ENCODE measurements around the gene SMARCC2. TPM values are rescaled to one million over a fixed set of nuclear protein-coding genes. Genes with fewer than 3 reads are reported as not detected.
A peak's percentile ranks its signal among the peaks of the same experiment; 100 is the strongest.
"Not testable (repeated sequence)": the region's sequence is repeated elsewhere in the genome, so short reads cannot be mapped to it uniquely, and the experiment has no call there.

SMARCC2 gene
- total RNA-seq, 1 experiment from 2014 or later = 57.3 TPM

- no peaks in the 10 kb centered on the region for H3K9me3 ChIP-seq (replicated peaks)
- no peak overlapping the region for H3K27ac ChIP-seq
- H3K36me3 ChIP-seq = no peaks in the 10 kb centered on the region
- no peak overlapping the region for H3K4me3 ChIP-seq
- no peak for DNase-seq
- H3K4me1 ChIP-seq = peaks cover 3% of the 10 kb centered on the region; the same call in 1 of the 2 replicates
- no peaks in the 10 kb centered on the region for H3K27me3 ChIP-seq
Measured at GRCh38 chr12:56197921-56198635, 8.8 kb upstream of the SMARCC2 start.

- not testable (repeated sequence) for H3K36me3 ChIP-seq; H3K9me3 ChIP-seq (replicated peaks); H3K4me1 ChIP-seq; H3K27me3 ChIP-seq; H3K27ac ChIP-seq; H3K4me3 ChIP-seq
- peak in 1 of 2 experiments; percentile 7 for DNase-seq
Measured at GRCh38 chr12:56196818-56197550, 7.7 kb upstream of the SMARCC2 start.

GRCh38 chr12:56193025-56193578, 3.8 kb upstream of the SMARCC2 start:
- DNase-seq = peak; percentile 83 to 90
- no peak overlapping the region for H3K27ac ChIP-seq
- H3K4me3 ChIP-seq = no peak overlapping the region
- H3K9me3 ChIP-seq (replicated peaks) = no peaks in the 10 kb centered on the region
- H3K36me3 ChIP-seq = no peaks in the 10 kb centered on the region
- H3K4me1 ChIP-seq = peaks cover 4% of the 10 kb centered on the region; the same call in 1 of the 2 replicates
- no peaks in the 10 kb centered on the region for H3K27me3 ChIP-seq

- Histone ChIP-seq H3K27me3 (no peaks in the 10 kb centered on the region), H3K9me3 (replicated peaks) (no peaks in the 10 kb centered on the region), H3K4me3 (no peak overlapping the region), H3K4me1 (peaks cover 8% of the 10 kb centered on the region; the same call in 1 of the 2 replicates), H3K27ac (no peak overlapping the region), H3K36me3 (no peaks in the 10 kb centered on the region)
- no peak for DNase-seq
Measured at GRCh38 chr12:56192582-56192981, 3.3 kb upstream of the SMARCC2 start.

- Histone ChIP-seq H3K9me3 (replicated peaks) (no peaks in the 10 kb centered on the region), H3K27ac (no peak overlapping the region; the same call in 1 of the 2 replicates), H3K36me3 (peaks cover 12% of the 10 kb centered on the region), H3K27me3 (no peaks in the 10 kb centered on the region), H3K4me1 (peaks cover 8% of the 10 kb centered on the region; the same call in 1 of the 2 replicates), H3K4me3 (peak overlapping the region; percentile 73)
- peak in 1 of 2 experiments; percentile 29 for DNase-seq
Measured at GRCh38 chr12:56190695-56191155, 1.4 kb upstream of the SMARCC2 start.

GRCh38 chr12:56189918-56190694, 823 bp upstream of the SMARCC2 start:
- H3K4me3 ChIP-seq = peak overlapping the region; percentile 73
- DNase-seq = peak; percentile 79 to 93

GRCh38 chr12:56188778-56189098, 545 bp downstream of the SMARCC2 start:
- DNase-seq = peak; percentile 54 to 69
- Histone ChIP-seq H3K27ac (peak overlapping the region; percentile 64), H3K9me3 (replicated peaks) (no peaks in the 10 kb centered on the region), H3K36me3 (peaks cover 25% of the 10 kb centered on the region), H3K4me3 (peak overlapping the region; percentile 73), H3K4me1 (peaks cover 8% of the 10 kb centered on the region; the same call in 1 of the 2 replicates), H3K27me3 (no peaks in the 10 kb centered on the region)

More at GRCh38 chr12:56189918-56190694, 823 bp upstream of the SMARCC2 start:
- H3K4me1 ChIP-seq = peaks cover 8% of the 10 kb centered on the region; the same call in 1 of the 2 replicates
- H3K27me3 ChIP-seq = no peaks in the 10 kb centered on the region
- peaks cover 14% of the 10 kb centered on the region for H3K36me3 ChIP-seq
- H3K9me3 ChIP-seq (replicated peaks) = no peaks in the 10 kb centered on the region
- peak overlapping the region; percentile 34; the same call in 1 of the 2 replicates for H3K27ac ChIP-seq

- Histone ChIP-seq H3K9me3 (replicated peaks) (no peaks in the 10 kb centered on the region), H3K36me3 (peaks cover 30% of the 10 kb centered on the region), H3K4me1 (peaks cover 6% of the 10 kb centered on the region; the same call in 1 of the 2 replicates), H3K27ac (peak overlapping the region; percentile 64), H3K4me3 (peak overlapping the region; percentile 73), H3K27me3 (no peaks in the 10 kb centered on the region)
- peak in 1 of 2 experiments; percentile 24 for DNase-seq
Measured at GRCh38 chr12:56188131-56188777, 1.0 kb downstream of the SMARCC2 start.

GRCh38 chr12:56186957-56187356, 2.3 kb downstream of the SMARCC2 start:
- Histone ChIP-seq H3K4me1 (peaks cover 5% of the 10 kb centered on the region; the same call in 1 of the 2 replicates), H3K27ac (no peak overlapping the region), H3K36me3 (peaks cover 41% of the 10 kb centered on the region), H3K9me3 (replicated peaks) (no peaks in the 10 kb centered on the region), H3K4me3 (no peak overlapping the region), H3K27me3 (no peaks in the 10 kb centered on the region)
- no peak for DNase-seq

GRCh38 chr12:56178347-56178746, 10.9 kb downstream of the SMARCC2 start:
- H3K4me1 ChIP-seq = no peaks in the 10 kb centered on the region
- no peak overlapping the region for H3K4me3 ChIP-seq
- no peak overlapping the region for H3K27ac ChIP-seq
- H3K36me3 ChIP-seq = peaks cover 68% of the 10 kb centered on the region
- H3K9me3 ChIP-seq (replicated peaks) = no peaks in the 10 kb centered on the region
- no peak for DNase-seq
- H3K27me3 ChIP-seq = no peaks in the 10 kb centered on the region

GRCh38 chr12:56172839-56173238, 16.4 kb downstream of the SMARCC2 start:
- Histone ChIP-seq H3K9me3 (replicated peaks) (no peaks in the 10 kb centered on the region), H3K4me1 (no peaks in the 10 kb centered on the region), H3K36me3 (peaks cover 61% of the 10 kb centered on the region), H3K27me3 (no peaks in the 10 kb centered on the region), H3K27ac (no peak overlapping the region), H3K4me3 (no peak overlapping the region)
- DNase-seq = no peak

- peaks cover 8% of the 10 kb centered on the region for H3K4me1 ChIP-seq
- H3K27me3 ChIP-seq = no peaks in the 10 kb centered on the region
- H3K27ac ChIP-seq = no peak overlapping the region
- H3K36me3 ChIP-seq = peaks cover 73% of the 10 kb centered on the region
- H3K9me3 ChIP-seq (replicated peaks) = no peaks in the 10 kb centered on the region
- no peak overlapping the region for H3K4me3 ChIP-seq
- DNase-seq = no peak
Measured at GRCh38 chr12:56169229-56169759, 20.0 kb downstream of the SMARCC2 start.

GRCh38 chr12:56165369-56165768, 23.9 kb downstream of the SMARCC2 start:
- peak; percentile 70 to 73 for DNase-seq
- Histone ChIP-seq H3K4me1 (peaks cover 10% of the 10 kb centered on the region), H3K27ac (peak overlapping the region; percentile 52), H3K27me3 (no peaks in the 10 kb centered on the region), H3K4me3 (no peak overlapping the region), H3K36me3 (peaks cover 81% of the 10 kb centered on the region), H3K9me3 (replicated peaks) (no peaks in the 10 kb centered on the region)

- peaks cover 85% of the 10 kb centered on the region for H3K36me3 ChIP-seq
- no peak overlapping the region for H3K4me3 ChIP-seq
- no peak for DNase-seq
Measured at GRCh38 chr12:56164345-56164729, 24.9 kb downstream of the SMARCC2 start.

More at GRCh38 chr12:56164345-56164729, 24.9 kb downstream of the SMARCC2 start:
- Histone ChIP-seq H3K4me1 (peaks cover 19% of the 10 kb centered on the region), H3K27me3 (no peaks in the 10 kb centered on the region), H3K27ac (no peak overlapping the region), H3K9me3 (replicated peaks) (no peaks in the 10 kb centered on the region)
